B cell (primary cell): Measurements from ENCODE around the gene FBN1.

Experiments used
- EZH2 ChIP-seq: IDR thresholded peaks from 2 replicates; pipeline ENCODE4 v1.6.1; 2012; ENCODE audit warnings: borderline replicate concordance, low read depth, mild to moderate bottlenecking, moderate library complexity, low read length; ENCODE audit not compliant: insufficient read depth, poor library complexity, severe bottlenecking
- TF ChIP-seq, protein P1 (sequence below): fragments of 200-600 bp; IDR thresholded peaks from one replicate; pipeline ENCODE4 v1.8.0; 2022; ENCODE audit warnings: antibody characterized with exemption, mild to moderate bottlenecking

DNA sequence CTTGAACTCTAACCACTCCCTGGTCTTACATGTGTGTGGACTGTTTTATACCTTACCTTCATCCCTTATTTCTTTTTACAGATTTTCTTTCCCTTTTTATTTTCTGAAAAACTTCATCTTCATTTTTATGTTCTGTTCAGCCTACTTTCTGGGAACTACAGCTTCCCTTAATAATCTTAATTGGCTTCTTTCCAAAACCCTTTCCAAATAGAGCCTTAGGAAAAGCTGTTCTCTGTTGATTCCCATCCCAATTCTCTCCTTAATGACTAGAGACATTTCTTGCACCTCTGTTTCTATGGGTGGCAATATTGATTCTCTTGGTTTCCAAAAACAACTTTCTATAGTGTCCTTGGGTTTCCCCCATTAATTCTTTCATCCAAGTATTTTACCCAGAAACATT lies 179.4 kb downstream of the FBN1 start:
- TF ChIP-seq, protein P1, sequence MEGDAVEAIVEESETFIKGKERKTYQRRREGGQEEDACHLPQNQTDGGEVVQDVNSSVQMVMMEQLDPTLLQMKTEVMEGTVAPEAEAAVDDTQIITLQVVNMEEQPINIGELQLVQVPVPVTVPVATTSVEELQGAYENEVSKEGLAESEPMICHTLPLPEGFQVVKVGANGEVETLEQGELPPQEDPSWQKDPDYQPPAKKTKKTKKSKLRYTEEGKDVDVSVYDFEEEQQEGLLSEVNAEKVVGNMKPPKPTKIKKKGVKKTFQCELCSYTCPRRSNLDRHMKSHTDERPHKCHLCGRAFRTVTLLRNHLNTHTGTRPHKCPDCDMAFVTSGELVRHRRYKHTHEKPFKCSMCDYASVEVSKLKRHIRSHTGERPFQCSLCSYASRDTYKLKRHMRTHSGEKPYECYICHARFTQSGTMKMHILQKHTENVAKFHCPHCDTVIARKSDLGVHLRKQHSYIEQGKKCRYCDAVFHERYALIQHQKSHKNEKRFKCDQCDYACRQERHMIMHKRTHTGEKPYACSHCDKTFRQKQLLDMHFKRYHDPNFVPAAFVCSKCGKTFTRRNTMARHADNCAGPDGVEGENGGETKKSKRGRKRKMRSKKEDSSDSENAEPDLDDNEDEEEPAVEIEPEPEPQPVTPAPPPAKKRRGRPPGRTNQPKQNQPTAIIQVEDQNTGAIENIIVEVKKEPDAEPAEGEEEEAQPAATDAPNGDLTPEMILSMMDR: no peak
- TF ChIP-seq EZH2: no peak
